ENCODE measurements around the gene C1QA. TPM values are rescaled to one million over a fixed set of nuclear protein-coding genes. Genes with fewer than 3 reads are reported as not detected.

Gene C1QA
- total and polyA plus RNA-seq, 4 donors, result 27.4 to 513 (median 391) TPM

GRCh38 chr1:22661880-22662279 lies 25.5 kb downstream of the C1QA start:
- DNase-seq, result no peak
- H3K27ac ChIP-seq (ENCODE audit: low read depth in 1 of 2, low read length in 1 of 2), result no peak overlapping the region
- TF ChIP-seq, protein P1, sequence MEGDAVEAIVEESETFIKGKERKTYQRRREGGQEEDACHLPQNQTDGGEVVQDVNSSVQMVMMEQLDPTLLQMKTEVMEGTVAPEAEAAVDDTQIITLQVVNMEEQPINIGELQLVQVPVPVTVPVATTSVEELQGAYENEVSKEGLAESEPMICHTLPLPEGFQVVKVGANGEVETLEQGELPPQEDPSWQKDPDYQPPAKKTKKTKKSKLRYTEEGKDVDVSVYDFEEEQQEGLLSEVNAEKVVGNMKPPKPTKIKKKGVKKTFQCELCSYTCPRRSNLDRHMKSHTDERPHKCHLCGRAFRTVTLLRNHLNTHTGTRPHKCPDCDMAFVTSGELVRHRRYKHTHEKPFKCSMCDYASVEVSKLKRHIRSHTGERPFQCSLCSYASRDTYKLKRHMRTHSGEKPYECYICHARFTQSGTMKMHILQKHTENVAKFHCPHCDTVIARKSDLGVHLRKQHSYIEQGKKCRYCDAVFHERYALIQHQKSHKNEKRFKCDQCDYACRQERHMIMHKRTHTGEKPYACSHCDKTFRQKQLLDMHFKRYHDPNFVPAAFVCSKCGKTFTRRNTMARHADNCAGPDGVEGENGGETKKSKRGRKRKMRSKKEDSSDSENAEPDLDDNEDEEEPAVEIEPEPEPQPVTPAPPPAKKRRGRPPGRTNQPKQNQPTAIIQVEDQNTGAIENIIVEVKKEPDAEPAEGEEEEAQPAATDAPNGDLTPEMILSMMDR (IDR thresholded peaks at IDR 0.05; ENCODE audit: control extremely low read depth, extremely low read depth), result no peak
- H3K36me3 ChIP-seq (ENCODE audit: control insufficient read depth in 4 of 4, insufficient read depth in 4 of 4, low read length in 4 of 4), result no peaks in the 10 kb centered on the region
- peaks cover 0 to 3% (median 0%) of the 10 kb centered on the region in 5 donors for H3K4me1 ChIP-seq (ENCODE audit: control insufficient read depth in 5 of 5, insufficient read depth in 5 of 5, low read length in 5 of 5)
- no peak overlapping the region for H3K4me3 ChIP-seq
- H3K9ac ChIP-seq (ENCODE audit: insufficient read depth in 1 of 2, low read length in 2 of 2), result no peak overlapping the region
- no peak for ATAC-seq (ENCODE audit: insufficient read depth, low FRiP score)
- 86 to 88% methylated on average over 2 of the region's 2 CpGs for WGBS, 2 donors
- no peaks in the 10 kb centered on the region for H3K27me3 ChIP-seq (ENCODE audit: control insufficient read depth in 3 of 3, insufficient read depth in 3 of 3, low read length in 2 of 3)
- H3K9me3 ChIP-seq (ENCODE audit: control insufficient read depth in 4 of 4, insufficient read depth in 3 of 4, low read length in 3 of 4), result no peaks in the 10 kb centered on the region

DNA sequence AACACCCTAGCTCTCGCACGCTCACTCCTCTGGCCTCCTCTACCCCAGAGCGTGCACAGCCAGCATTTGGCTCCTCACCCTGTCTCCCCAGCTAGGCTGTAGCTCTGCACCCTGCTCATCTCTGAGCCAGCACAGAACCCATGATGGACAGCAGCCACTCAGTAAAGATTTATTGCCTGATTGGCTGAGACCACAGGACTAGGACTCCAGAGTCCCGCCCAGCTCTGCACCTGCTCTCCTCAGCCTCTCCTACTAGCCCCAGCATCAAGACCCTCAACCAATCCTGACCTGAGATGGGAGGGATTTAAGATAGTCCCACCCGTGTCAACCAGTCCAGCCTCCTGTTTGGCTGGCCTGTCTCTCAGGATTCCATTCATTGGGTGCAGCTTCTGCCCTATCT lies 25.9 kb downstream of the C1QA start:
- no peak for ATAC-seq (ENCODE audit: insufficient read depth, low FRiP score)
- Histone ChIP-seq H3K4me3 (no peak overlapping the region), H3K27me3 (ENCODE audit: control insufficient read depth in 3 of 3, insufficient read depth in 3 of 3, low read length in 2 of 3) (no peaks in the 10 kb centered on the region), H3K27ac (ENCODE audit: low read depth in 1 of 2, low read length in 1 of 2) (no peak overlapping the region), H3K9me3 (ENCODE audit: control insufficient read depth in 4 of 4, insufficient read depth in 3 of 4, low read length in 3 of 4) (no peaks in the 10 kb centered on the region), H3K9ac (ENCODE audit: insufficient read depth in 1 of 2, low read length in 2 of 2) (no peak overlapping the region), H3K36me3 (ENCODE audit: control insufficient read depth in 4 of 4, insufficient read depth in 4 of 4, low read length in 4 of 4) (no peaks in the 10 kb centered on the region), H3K4me1 (ENCODE audit: control insufficient read depth in 5 of 5, insufficient read depth in 5 of 5, low read length in 5 of 5) (peaks cover 0 to 3% (median 0%) of the 10 kb centered on the region in 5 donors)
- TF ChIP-seq, protein P1 (IDR thresholded peaks at IDR 0.05; ENCODE audit: control extremely low read depth, extremely low read depth), result no peak
- no peak for DNase-seq
- 72 to 80% methylated on average over 5 of the region's 5 CpGs for WGBS, 2 donors

- no peak overlapping the region for H3K9ac ChIP-seq (ENCODE audit: insufficient read depth in 1 of 2, low read length in 2 of 2)
- DNase-seq, result no peak
- no peaks in the 10 kb centered on the region for H3K36me3 ChIP-seq (ENCODE audit: control insufficient read depth in 4 of 4, insufficient read depth in 4 of 4, low read length in 4 of 4)
- 71 to 83% methylated on average over 8 of the region's 8 CpGs for WGBS, 2 donors
- H3K27ac ChIP-seq (ENCODE audit: low read depth in 1 of 2, low read length in 1 of 2), result no peak overlapping the region
- H3K4me1 ChIP-seq (ENCODE audit: control insufficient read depth in 5 of 5, insufficient read depth in 5 of 5, low read length in 5 of 5), result peaks cover 0 to 3% (median 0%) of the 10 kb centered on the region in 5 donors
- H3K9me3 ChIP-seq (ENCODE audit: control insufficient read depth in 4 of 4, insufficient read depth in 3 of 4, low read length in 3 of 4), result no peaks in the 10 kb centered on the region
- H3K27me3 ChIP-seq (ENCODE audit: control insufficient read depth in 3 of 3, insufficient read depth in 3 of 3, low read length in 2 of 3), result no peaks in the 10 kb centered on the region
- no peak for ATAC-seq (ENCODE audit: insufficient read depth, low FRiP score)
- no peak overlapping the region for H3K4me3 ChIP-seq
- TF ChIP-seq, protein P1 (IDR thresholded peaks at IDR 0.05; ENCODE audit: control extremely low read depth, extremely low read depth), result no peak
These were observed 26.6 kb downstream of the C1QA start for GRCh38 chr1:22662986-22663408.

GRCh38 chr1:22665752-22666151 lies 29.3 kb downstream of the C1QA start:
- ATAC-seq (ENCODE audit: insufficient read depth, low FRiP score) (no peak), DNase-seq (peak; percentile 36 to 61 (median 58))
- H3K4me1 ChIP-seq (ENCODE audit: control insufficient read depth in 5 of 5, insufficient read depth in 5 of 5, low read length in 5 of 5), result peaks cover 0 to 3% (median 0%) of the 10 kb centered on the region in 5 donors
- H3K9ac ChIP-seq (ENCODE audit: insufficient read depth in 1 of 2, low read length in 2 of 2), result peak overlapping the region in 1 of 2 donors; percentile 34
- H3K36me3 ChIP-seq (ENCODE audit: control insufficient read depth in 4 of 4, insufficient read depth in 4 of 4, low read length in 4 of 4), result no peaks in the 10 kb centered on the region
- H3K27ac ChIP-seq (ENCODE audit: low read depth in 1 of 2, low read length in 1 of 2), result no peak overlapping the region
- TF ChIP-seq, protein P1 (IDR thresholded peaks at IDR 0.05; ENCODE audit: control extremely low read depth, extremely low read depth), result no peak
- no peaks in the 10 kb centered on the region for H3K27me3 ChIP-seq (ENCODE audit: control insufficient read depth in 3 of 3, insufficient read depth in 3 of 3, low read length in 2 of 3)
- 49 to 70% methylated on average over 7 of the region's 7 CpGs for WGBS, 2 donors
- no peak overlapping the region for H3K4me3 ChIP-seq
- no peaks in the 10 kb centered on the region for H3K9me3 ChIP-seq (ENCODE audit: control insufficient read depth in 4 of 4, insufficient read depth in 3 of 4, low read length in 3 of 4)
